NCI-H2171 treated with DMSO at 0.1 percent for 48 hours (cell line): ENCODE results near the gene FSIP1.

ENCODE experiments used
- DNase-seq: peaks from one replicate; lab custom pipeline; 2025; lab: John Stamatoyannopoulos, UW

Gene FSIP1

GRCh38 chr15:39593656-39594445 lies 188.8 kb downstream of the FSIP1 start:
- DNase-seq = no peak

- DNase-seq = no peak
Observed at GRCh38 chr15:39593071-39593655, 189.5 kb downstream of the FSIP1 start.

GRCh38 chr15:39592500-39592899 lies 190.1 kb downstream of the FSIP1 start:
- DNase-seq = no peak

GRCh38 chr15:39591896-39592315 lies 190.7 kb downstream of the FSIP1 start:
- no peak for DNase-seq

- no peak for DNase-seq
Observed at GRCh38 chr15:39591141-39591895, 191.3 kb downstream of the FSIP1 start.

- no peak for DNase-seq
Observed at GRCh38 chr15:39589815-39590644, 192.6 kb downstream of the FSIP1 start.

GRCh38 chr15:39589193-39589814 lies 193.3 kb downstream of the FSIP1 start:
- no peak for DNase-seq

GRCh38 chr15:39588531-39589192 lies 194.0 kb downstream of the FSIP1 start:
- DNase-seq = no peak

- DNase-seq = no peak
Observed at GRCh38 chr15:39587731-39588530, 194.7 kb downstream of the FSIP1 start.

- no peak for DNase-seq
Observed at GRCh38 chr15:39587096-39587721, 195.4 kb downstream of the FSIP1 start.

GRCh38 chr15:39586387-39587095 lies 196.1 kb downstream of the FSIP1 start:
- DNase-seq = no peak

- no peak for DNase-seq
Observed at GRCh38 chr15:39585871-39586301, 196.8 kb downstream of the FSIP1 start.

- peak; percentile 25 for DNase-seq
Observed at GRCh38 chr15:39585389-39585841, 197.2 kb downstream of the FSIP1 start.

GRCh38 chr15:39584662-39585388 lies 197.8 kb downstream of the FSIP1 start:
- no peak for DNase-seq

- no peak for DNase-seq
Observed at GRCh38 chr15:39584266-39584659, 198.4 kb downstream of the FSIP1 start.

GRCh38 chr15:39583596-39584265 lies 198.9 kb downstream of the FSIP1 start:
- DNase-seq = no peak

- DNase-seq = no peak
Observed at GRCh38 chr15:39582977-39583595, 199.6 kb downstream of the FSIP1 start.
